DMS 273 treated with DMSO at 0.1 percent for 48 hours (cell line): ENCODE results near the gene FGF5.
"Not testable (repeated sequence)": the region's sequence is repeated elsewhere in the genome, so short reads cannot be mapped to it uniquely, and the experiment has no call there.

Experiments used
- DNase-seq: peaks from one replicate; lab custom pipeline; 2025; lab: John Stamatoyannopoulos, UW

The FGF5 gene

GRCh38 chr4:80295826-80296225 lies 29.4 kb downstream of the FGF5 start:
- DNase-seq: no peak

- no peak for DNase-seq
Observed at GRCh38 chr4:80301884-80302283, 35.4 kb downstream of the FGF5 start.

GRCh38 chr4:80302616-80303223 lies 36.3 kb downstream of the FGF5 start:
- DNase-seq: no peak

- DNase-seq: no peak
Observed at GRCh38 chr4:80305466-80305865, 39.0 kb downstream of the FGF5 start.

- DNase-seq: no peak
Observed at GRCh38 chr4:80306260-80306659, 39.8 kb downstream of the FGF5 start.

GRCh38 chr4:80307183-80307735 lies 40.8 kb downstream of the FGF5 start:
- DNase-seq: peak; percentile 28

- no peak for DNase-seq
Observed at GRCh38 chr4:80307774-80308465, 41.5 kb downstream of the FGF5 start.

- no peak for DNase-seq
Observed at GRCh38 chr4:80308466-80308822, 42.0 kb downstream of the FGF5 start.

- no peak for DNase-seq
Observed at GRCh38 chr4:80309294-80310004, 43.0 kb downstream of the FGF5 start.

- no peak for DNase-seq
Observed at GRCh38 chr4:80311130-80311529, 44.7 kb downstream of the FGF5 start.

- no peak for DNase-seq
Observed at GRCh38 chr4:80312124-80312523, 45.7 kb downstream of the FGF5 start.

- no peak for DNase-seq
Observed at GRCh38 chr4:80313627-80314026, 47.2 kb downstream of the FGF5 start.

GRCh38 chr4:80315848-80316247 lies 49.4 kb downstream of the FGF5 start:
- not testable (repeated sequence) for DNase-seq

- DNase-seq: no peak
Observed at GRCh38 chr4:80321341-80321740, 54.9 kb downstream of the FGF5 start.

GRCh38 chr4:80321776-80322175 lies 55.3 kb downstream of the FGF5 start:
- no peak for DNase-seq

GRCh38 chr4:80322716-80323115 lies 56.3 kb downstream of the FGF5 start:
- no peak for DNase-seq

GRCh38 chr4:80324171-80324570 lies 57.7 kb downstream of the FGF5 start:
- no peak for DNase-seq

GRCh38 chr4:80331693-80332092 lies 65.2 kb downstream of the FGF5 start:
- no peak for DNase-seq

GRCh38 chr4:80333121-80333520 lies 66.7 kb downstream of the FGF5 start:
- no peak for DNase-seq

- DNase-seq: no peak
Observed at GRCh38 chr4:80334568-80334967, 68.1 kb downstream of the FGF5 start.

- no peak for DNase-seq
Observed at GRCh38 chr4:80335226-80335553, 68.7 kb downstream of the FGF5 start.

GRCh38 chr4:80335554-80336358 lies 69.3 kb downstream of the FGF5 start, which contains the start of gene CFAP299:
CFAP299 (plus strand) TSS chr4:80335730.
- peak; percentile 69 for DNase-seq
